NCI-H460 (cell line): ENCODE measurements around the gene RABL2A. TPM values are rescaled to one million over a fixed set of nuclear protein-coding genes. Genes with fewer than 3 reads are reported as not detected.
"Not testable (repeated sequence)": the region's sequence is repeated elsewhere in the genome, so short reads cannot be mapped to it uniquely, and the experiment has no call there.

Source experiments
- DNase-seq: peaks from one replicate; pipeline ENCODE4 v3.0.0-alpha.2; 2016; ENCODE audit warnings: low read depth; ENCODE audit errors: extremely low read depth
- small RNA-seq, 2 experiments: library from RNA; depleted of rRNA; stranded (forward); fragments of <200 nt; gene quantifications; one replicate each; pipeline ENCODE3, GENCODE V24; 2014
- total RNA-seq: library from RNA; depleted of rRNA; stranded (reverse); fragments of >200 nt; shearing (Covaris generic); gene quantifications from 2 replicates; pipeline ENCODE4 v1.2.3, GENCODE V29; 2014; rRNA removed

Gene RABL2A
- total RNA-seq, 1 experiment from 2014 or later: 8.8 TPM

DNA sequence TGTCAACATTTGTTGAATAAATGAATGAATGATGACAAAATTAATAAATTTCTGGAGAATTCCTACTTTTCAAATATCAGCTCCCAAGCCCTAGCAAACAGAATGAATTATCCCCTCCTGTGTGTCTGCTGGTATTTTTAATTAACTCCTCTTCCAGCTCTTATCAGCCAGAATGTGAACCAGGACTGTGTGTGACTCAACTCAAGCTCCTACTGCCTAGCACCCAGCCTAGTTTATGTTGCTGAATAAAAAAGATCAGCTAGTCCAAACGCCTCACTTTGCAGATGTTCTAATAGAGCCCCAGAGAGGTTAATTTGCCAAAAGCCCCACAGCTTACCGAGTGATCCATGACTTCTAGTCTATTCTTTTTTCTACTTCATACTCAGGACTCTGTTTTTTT lies 50.3 kb downstream of the RABL2A start:
- DNase-seq: no peak

DNA sequence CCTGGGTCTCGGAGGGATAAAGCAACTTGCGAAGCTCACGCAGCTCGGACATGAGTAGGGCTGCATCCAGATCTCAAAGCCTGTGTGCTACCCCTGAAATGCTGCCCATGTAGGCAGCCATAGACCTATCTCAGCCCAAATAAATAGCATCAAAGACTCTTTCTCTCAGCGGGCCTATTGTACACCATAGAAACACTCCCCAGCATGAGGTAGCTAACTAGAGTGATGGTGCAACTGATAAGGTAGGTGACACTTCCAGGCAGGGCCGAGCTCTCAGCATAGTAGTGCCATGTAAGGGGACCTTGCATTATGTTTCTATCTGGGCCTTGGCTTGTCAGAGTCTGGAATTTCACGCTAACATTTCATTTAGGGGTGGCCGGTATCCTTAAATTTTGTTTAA lies 52.4 kb downstream of the RABL2A start:
- no peak for DNase-seq

DNA sequence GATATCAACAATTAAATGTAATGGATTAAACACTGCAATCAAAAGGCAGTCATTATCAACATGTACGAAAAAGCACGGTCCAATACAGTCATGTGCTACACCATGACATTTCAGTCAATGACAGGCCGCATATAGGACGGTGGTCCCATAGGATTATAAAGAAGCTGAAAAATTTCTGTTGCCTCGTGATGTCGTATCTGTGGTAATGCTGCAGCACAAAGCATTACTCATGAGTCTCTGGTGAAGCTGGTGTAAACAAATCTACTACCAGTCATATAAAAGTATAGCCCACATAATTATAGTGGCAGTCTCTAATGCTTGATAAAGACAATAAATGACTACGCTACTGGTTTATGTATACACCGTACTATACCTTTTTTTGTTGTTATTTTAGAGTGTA lies 58.4 kb downstream of the RABL2A start:
- DNase-seq: no peak

DNA sequence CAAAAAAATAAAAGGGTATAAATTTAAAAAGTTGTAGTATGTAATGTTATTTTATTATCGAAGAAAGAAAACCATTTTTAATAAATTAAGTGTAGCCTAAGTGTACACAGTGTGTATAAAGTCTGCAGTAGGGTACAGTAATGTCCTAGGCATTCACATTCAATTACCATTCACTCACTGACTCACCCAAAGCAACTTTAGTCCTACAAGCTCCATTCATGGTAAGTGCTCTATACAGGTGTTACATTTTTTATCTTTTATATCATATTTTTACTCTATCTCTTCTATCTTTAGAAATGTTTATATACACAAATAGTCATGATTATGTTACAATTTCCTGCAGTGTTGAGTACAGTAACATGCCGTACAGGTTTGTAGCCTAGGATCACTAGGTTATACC lies 59.5 kb downstream of the RABL2A start:
- no peak for DNase-seq

DNA sequence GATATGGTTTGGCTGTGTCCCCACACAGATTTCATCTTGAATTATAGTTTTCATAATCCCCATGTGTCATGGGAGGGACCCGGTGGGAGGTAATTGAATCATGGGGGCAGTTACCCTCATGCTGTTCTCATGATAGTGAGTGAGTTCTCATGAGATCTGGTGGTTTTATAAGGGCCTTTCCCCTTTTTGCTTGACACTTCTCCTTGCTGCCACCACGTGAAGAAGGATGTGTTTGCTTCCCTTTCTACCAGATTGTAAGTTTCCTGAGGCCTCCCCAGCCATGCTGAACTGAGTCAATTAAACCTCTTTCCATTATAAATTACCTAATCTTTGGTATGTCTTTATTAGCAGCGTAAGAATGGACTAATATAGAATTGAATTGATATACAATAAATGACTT lies 63.8 kb downstream of the RABL2A start:
- DNase-seq: not testable (repeated sequence)

Small RNA genes within 50 kb of the gene (small RNA-seq; reads per million reads assigned to genes)
- 0 reads per million in 2 experiments for gene MIR1302-3
- 0 reads per million in 2 experiments for gene RNU6-744P

Other genes starting within 250 kb of the RABL2A start
- 39.0 and 42.7 TPM in 2 replicates for gene ZNG1B, start 189.6 kb upstream of the RABL2A start, total RNA-seq
- 0.25 TPM in 1 of 2 replicates, not detected in the other for gene FOXD4L1, start 128.6 kb upstream of the RABL2A start, total RNA-seq
- 122 and 129 TPM in 2 replicates for gene SLC35F5, start 129.4 kb downstream of the RABL2A start, total RNA-seq